Islet precursor cell (in vitro differentiated cells): ENCODE results near the gene FOXO1.

Source experiments
- DNase-seq: peaks from one replicate; pipeline ENCODE4 v3.0.0-alpha.2; 2018

FOXO1 gene

GRCh38 chr13:40635315-40635995 lies 31.0 kb downstream of the FOXO1 start:
- peak; percentile 55 for DNase-seq

- no peak for DNase-seq
These were observed 33.5 kb downstream of the FOXO1 start for GRCh38 chr13:40632915-40633314.

DNA sequence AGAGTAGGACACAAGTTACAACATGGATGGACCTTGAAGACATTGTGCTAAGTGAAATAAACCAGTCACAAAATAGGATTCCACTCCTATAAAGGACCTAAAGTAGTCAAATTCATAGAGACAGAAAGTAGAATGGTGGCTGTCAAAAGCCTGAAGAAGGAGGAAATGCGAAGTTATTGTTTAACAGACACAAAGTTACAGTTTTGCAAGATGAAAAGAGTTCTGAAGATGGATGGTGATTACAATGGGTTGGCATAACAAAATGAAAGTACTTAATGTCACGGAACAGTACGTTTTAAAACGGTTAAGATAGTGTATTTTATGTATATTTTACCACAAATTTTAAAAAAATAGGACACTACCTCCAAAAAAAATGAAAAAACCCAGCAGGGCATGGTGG lies 34.8 kb downstream of the FOXO1 start:
- no peak for DNase-seq

DNA sequence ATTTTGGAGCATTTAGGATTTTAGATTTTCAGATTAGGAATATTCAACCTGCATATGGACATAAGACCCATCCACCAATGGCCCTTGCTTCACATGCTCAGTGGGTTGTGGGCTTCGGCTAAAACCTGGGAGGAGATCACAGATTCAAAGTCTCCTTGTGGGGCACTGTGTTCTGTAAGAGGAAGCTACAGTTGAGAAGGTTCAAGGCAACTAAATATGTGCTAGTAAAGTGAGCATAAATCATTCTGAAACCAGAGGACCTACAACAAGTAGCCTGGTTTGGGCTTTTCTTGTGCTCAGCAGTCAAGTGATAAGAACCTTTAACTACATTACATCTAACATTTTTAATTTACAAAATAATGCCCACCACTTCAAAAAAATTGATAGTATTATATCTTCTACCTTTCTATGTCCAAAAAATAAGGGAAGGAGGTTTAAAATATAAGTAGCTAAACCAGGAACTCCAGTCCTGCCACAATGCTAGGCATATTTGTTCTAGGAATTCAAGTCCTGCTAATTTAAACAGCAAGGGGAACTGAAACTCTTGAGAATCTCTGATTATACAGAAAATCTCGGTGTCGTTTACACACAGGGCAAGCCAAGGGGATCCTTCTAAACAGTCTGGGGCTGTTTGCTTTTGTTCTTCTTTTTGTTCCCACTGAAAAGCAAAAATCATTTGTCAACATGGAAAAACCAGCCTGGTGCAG lies 36.6 kb downstream of the FOXO1 start:
- DNase-seq, result no peak

DNA sequence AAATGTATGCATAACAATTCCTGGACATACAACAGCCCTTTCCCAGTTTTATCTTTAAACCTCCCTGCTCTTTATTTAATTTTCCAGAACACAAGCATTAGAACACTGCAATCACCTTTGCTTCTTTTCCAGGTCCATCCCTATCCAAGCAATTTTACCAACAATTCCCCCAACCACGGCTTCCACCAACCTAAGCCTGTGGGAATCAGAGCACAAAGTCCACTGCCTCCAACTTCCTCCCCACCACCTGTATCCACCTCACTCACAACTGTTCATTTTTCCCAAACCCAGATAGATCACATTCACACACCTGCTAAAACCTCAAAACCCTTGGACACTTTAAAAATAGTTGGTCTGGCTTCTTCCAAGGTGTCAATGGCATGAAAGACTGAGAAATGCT lies 39.5 kb downstream of the FOXO1 start:
- no peak for DNase-seq

- DNase-seq, result no peak
These were observed 39.9 kb downstream of the FOXO1 start for GRCh38 chr13:40626561-40626960.

- no peak for DNase-seq
These were observed 41.5 kb downstream of the FOXO1 start for GRCh38 chr13:40624986-40625385.

DNA sequence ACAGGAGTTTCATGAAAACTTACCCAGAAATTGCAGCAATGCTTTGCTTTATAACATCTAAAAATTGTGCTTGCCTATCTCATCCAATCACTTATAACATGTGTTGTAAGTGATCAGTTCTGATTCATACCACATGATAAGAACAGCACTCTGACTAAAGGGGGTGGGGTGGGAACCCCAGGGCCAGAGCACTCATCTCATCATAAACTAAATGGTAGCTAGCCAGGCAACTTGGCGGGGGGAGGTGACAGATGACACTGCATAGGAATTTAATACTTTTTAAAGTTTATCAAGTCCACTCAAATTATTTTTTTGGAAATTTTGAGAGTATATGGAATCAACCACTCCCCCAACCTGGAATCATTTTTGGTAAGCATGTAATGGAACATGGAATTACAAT lies 42.1 kb downstream of the FOXO1 start:
- DNase-seq, result no peak

- no peak for DNase-seq
These were observed 43.7 kb downstream of the FOXO1 start for GRCh38 chr13:40622761-40623160.

DNA sequence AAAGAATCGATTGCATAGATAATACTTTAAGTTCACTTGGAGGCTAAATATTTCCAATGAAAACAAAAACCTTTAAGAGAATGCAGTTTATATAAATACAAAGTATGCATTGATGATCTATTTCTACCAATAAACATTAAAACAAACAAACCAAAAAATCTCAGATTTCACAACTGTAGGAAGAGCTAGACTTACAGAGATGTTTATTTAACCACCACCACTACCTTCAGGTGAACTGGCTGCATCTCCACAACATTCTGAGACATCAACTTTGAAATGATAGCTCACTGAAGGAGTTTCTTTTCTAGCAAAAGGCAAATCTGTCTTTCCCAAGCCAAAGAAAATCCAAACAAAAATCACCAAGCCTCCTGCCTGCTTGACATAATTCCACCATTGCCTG lies 44.2 kb downstream of the FOXO1 start:
- no peak for DNase-seq

GRCh38 chr13:40619479-40619814 lies 47.0 kb downstream of the FOXO1 start:
- DNase-seq, result no peak

- DNase-seq, result no peak
These were observed 47.6 kb downstream of the FOXO1 start for GRCh38 chr13:40618581-40619478.

DNA sequence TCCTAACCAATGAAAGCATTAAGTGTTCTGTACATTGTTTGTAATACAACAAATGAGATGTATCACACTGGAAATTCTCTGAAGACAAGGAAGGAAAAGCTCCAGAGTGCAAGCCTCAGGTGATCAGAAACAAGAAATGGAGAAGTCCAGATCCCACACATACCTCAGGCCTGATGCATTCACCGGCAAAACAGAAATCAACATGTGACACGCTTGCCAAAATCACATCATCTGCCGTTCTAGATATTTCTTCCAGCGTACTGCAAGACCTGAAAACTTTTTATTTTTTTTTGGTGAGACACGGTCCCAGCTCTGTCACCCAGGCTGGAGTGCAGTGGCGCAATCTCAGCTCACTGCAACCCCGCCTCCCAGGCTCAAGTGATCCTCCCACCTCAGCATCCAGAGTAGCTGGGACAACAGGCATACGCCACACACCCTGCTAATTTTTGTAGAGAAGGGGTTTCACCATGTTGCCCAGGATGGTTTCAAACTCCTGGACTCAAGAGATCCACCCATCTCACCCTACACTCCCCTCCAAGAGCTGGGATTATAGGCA lies 48.6 kb downstream of the FOXO1 start:
- no peak for DNase-seq

DNA sequence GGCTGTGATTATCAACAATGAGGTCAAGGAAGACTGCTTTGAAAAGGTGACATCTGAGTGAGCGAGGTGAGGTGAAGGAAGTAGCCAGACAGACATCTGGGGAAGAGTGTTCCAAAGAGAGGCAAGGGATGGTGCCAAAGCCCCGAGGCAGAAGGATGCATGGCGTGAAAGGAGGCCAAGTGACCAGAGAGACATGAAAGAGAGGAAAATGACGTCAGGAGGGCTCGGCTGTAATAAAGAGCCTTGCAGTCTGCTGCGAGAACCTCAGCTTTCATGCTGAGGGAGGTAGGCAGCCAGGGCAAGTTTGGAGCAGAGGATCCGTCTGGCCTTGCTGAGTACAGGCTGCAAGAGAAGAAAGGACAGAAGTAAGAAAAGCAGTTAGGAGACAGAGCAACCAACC lies 50.8 kb downstream of the FOXO1 start:
- DNase-seq, result peak; percentile 67

DNA sequence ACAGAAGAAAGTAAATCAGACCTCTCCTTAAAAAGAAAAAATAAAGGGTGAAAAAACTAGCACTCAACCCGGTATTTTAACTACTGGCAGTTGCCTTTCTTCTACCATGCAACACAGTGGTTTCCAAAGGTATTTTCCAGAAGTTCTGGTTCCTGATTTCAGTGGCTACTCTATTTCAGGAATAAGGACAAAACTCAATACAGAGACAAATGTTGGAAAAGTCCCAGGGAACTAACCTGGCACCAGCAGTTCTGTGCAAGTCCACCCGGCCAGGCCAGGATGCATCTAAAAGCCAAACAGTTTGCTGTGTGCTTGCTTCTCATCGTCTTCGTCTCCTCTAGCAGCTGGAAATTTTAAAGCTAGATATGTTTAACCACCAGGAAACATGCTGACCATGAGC lies 52.5 kb downstream of the FOXO1 start:
- no peak for DNase-seq

DNA sequence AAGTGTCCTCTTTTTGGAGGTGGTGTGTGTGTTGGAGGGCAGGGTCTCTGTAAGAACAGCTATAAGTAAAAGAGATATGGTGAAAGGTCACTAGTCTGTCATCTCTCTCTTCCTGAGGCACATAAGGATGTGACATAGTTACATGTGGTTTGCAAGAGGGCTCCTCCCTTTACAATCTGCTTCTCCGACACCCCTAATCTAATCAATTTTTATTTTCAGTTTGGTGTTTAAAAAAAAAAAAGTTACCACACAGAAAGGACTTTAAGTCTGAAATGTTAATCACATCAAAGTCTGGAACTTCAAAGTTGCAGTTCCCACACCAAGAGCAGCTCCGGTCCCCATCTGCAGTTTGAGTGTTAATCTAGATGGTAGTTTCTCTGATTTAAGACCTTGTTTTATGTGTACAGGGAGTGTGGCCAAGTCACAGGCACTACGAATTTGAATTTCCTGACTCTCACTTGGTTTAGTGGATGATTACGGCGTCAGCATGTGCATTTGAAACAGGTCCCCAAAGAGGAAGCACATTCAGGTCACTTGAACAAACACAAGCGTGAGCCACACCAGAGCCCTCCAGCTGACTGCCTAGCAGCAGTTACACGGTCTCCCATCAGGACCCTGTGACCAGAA lies 53.1 kb downstream of the FOXO1 start:
- no peak for DNase-seq

DNA sequence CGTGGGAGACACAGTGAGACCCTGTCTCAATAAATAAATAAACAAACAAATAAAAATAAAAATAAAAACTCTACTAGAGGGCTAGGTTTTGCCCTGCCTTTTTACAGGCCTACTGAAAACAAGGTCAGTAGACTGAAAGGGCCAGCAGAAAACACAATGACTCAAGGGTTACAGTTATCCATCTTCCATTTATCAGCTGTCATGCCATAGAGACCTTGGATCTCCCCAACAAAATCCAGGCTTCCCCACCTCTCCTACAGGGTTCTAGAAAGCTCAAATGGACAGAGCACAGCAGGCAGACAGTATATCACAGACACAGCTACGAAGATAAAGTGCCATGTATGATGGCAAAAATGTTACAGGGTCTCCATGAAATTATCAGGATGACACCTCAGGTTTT lies 54.4 kb downstream of the FOXO1 start:
- DNase-seq, result no peak

GRCh38 chr13:40611635-40612034 lies 54.8 kb downstream of the FOXO1 start:
- DNase-seq, result no peak

GRCh38 chr13:40611004-40611403 lies 55.4 kb downstream of the FOXO1 start:
- DNase-seq, result no peak

DNA sequence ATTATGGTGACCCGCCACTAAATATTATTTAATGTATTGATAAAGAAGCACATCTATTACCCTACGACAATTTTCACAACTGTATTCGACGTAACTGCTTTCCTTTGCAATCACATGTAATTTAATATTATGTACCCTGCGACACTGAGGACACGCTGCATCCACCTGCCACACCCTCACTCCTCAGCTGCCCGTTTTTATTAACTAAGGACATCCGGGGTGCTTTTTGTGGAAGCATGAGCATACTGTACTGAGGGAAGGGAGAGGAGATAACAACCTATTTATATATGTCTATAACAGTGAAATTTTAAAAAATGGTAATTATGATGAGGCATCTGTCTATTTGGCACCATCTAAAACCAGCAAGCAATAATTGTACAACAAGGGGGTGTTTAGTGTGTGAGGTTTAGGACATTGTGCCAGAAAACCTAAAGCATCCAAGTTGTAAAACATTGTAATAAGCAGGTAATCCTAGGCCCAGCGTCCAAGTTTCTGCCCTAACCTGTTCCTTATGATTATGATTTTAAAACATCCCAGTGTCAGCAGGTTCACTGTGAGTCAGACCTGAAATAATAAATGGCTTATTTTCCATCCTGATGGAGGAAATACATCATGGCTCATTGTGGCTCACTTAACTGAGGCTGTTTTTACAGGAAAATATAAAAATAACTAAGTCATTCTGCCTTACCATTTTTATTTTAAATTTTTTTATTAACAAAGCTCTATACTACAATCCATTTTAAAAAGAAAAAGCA lies 56.3 kb downstream of the FOXO1 start:
- no peak for DNase-seq

DNA sequence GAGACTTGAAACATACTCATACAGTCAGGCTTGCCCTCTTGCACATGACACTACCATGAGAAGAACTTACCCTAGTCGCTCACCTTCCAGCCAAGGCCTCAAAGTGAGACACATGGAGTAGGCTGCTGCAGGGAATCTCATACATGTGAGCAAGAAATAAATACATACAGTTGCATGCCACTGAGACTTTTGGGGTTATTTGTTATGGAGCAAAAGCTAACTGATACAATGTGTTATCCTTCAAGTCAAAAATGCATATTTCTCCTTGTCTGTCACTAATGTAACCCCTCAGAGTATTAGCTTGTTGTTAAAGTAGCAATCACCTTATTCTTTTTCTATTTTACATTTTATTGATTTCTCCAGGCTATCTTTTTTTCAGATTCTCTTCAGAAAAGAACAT lies 58.1 kb downstream of the FOXO1 start:
- DNase-seq, result no peak

DNA sequence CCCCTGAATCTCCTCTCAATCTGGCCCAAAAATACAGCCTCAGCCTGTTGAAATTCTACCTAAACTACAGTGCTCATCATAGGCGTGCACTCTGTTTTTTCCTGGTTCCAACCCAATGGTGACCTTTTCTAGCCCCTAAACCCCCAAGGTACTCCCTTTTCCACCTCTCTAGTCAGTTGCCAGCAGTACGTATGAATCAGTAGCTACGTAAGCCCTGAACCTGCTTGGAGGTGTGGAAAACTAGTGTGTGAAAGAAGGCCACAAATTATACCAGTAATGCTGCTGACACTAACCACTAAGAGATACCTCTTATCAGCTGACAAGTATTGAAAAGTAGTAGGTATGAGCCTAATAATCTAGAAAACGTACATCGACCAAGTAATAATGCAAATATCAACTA lies 60.9 kb downstream of the FOXO1 start:
- no peak for DNase-seq
